AG10803 (cell line): ENCODE measurements around the gene CD72.

Experiments
- DNase-seq: peaks from one replicate; pipeline ENCODE4 v3.0.0; 2010; ENCODE audit warnings: low read depth
- H3K4me3 ChIP-seq: 2 replicates; pipeline ENCODE4 v1.5.1; 2011; ENCODE audit warnings: mild to moderate bottlenecking, low read length, control low read depth
- CTCF ChIP-seq: conservative IDR thresholded peaks from 2 replicates; pipeline ENCODE4 v1.5.1; 2011; ENCODE audit warnings: mild to moderate bottlenecking, low read length, control low read depth, inconsistent platforms

The CD72 gene

GRCh38 chr9:35575478-35575877 is 42.7 kb downstream of the CD72 start:
- no peak overlapping the region for H3K4me3 ChIP-seq
- TF ChIP-seq CTCF, result no peak
- DNase-seq, result no peak

- no peak overlapping the region for H3K4me3 ChIP-seq
- DNase-seq, result no peak
- TF ChIP-seq CTCF, result no peak
These were observed 43.6 kb downstream of the CD72 start for GRCh38 chr9:35574578-35575122.

GRCh38 chr9:35570709-35571504 is 47.3 kb downstream of the CD72 start:
- no peak for DNase-seq
- H3K4me3 ChIP-seq, result no peak overlapping the region
- TF ChIP-seq CTCF, result no peak

GRCh38 chr9:35569206-35569605 is 49.0 kb downstream of the CD72 start:
- TF ChIP-seq CTCF, result no peak
- no peak for DNase-seq
- no peak overlapping the region for H3K4me3 ChIP-seq

- H3K4me3 ChIP-seq, result no peak overlapping the region
- peak; percentile 29 for DNase-seq
- no peak for TF ChIP-seq CTCF
These were observed 50.0 kb downstream of the CD72 start for GRCh38 chr9:35568196-35568595.

- DNase-seq, result peak; percentile 81
These were observed 51.8 kb downstream of the CD72 start for GRCh38 chr9:35566417-35566816.

More at GRCh38 chr9:35566417-35566816, 51.8 kb downstream of the CD72 start:
- TF ChIP-seq CTCF, result peak; percentile 43
- H3K4me3 ChIP-seq, result no peak overlapping the region
